SKM-1 treated with dmso at 0.1 percent for 144 hours (cell line): Measurements from ENCODE around the gene PRPF31.
A peak's percentile ranks its signal among the peaks of the same experiment; 100 is the strongest.
"Not testable (repeated sequence)": the region's sequence is repeated elsewhere in the genome, so short reads cannot be mapped to it uniquely, and the experiment has no call there.

Experiments
- DNase-seq: peaks from one replicate; lab custom pipeline; 2025; ENCODE audit not compliant: unreplicated experiment; lab: John Stamatoyannopoulos, UW

PRPF31 gene

DNA sequence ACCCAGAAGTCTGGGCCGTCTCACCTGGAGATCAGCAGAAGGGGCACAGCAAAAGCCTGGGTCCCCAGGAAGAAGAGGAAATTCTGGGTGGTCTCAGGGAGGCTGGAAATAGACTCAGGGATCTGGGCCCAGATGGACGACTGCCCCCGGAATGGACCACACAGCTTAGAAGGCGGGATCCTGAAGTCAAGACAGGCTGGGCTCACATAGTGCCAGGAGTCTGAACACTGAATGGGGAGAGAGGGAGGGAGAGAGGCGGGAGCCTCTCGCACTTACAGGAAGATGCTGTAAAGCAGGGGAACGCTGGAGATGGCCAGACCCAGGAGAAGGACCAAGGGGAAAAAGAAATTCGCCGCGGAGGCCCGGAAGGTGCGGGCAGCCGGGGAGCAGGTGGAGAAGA lies 45.3 kb downstream of the PRPF31 start:
- DNase-seq = no peak

- DNase-seq = peak; percentile 60
Observed at GRCh38 chr19:54162241-54162805, 46.8 kb downstream of the PRPF31 start.

DNA sequence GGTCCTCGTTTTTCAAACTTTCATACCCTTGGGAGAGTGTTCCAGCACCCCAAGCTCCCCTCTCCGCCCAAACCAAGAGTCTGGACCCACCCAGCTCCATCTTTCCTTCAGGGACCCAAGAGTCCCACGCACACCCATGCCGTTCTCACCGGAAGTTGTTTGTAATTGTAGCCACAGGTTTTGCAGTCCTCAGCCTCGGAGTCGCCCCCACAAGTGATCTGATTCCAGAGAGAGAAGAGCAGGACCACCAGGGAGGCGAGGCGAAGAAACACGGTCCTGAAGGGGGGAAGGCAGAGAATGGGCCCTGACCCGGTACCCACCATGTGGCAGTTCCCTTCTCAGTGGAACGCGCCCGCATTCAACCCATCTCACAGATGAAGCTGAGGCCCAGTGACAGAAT lies 47.3 kb downstream of the PRPF31 start:
- DNase-seq = no peak

- DNase-seq = no peak
Observed at GRCh38 chr19:54164369-54165068, 49.0 kb downstream of the PRPF31 start.

DNA sequence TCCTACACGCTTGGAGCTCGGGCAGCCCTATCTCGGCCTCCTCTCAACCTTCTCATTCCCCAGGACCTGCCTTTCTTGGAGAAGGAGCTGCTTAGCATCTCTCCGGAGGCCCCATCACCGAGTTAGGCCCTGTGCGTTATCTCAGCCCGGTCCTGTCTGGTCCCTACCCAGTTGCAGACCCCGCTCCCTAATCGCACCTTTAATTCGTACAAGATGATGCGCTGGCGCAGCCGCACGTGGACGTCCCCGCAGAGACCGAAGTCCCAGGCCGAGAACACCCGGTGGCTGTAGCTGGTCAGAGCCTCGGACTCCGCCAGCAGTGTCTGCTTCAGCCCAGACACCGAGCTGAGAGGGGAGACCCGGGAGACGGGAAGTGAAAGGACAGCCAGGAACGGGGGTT lies 49.7 kb downstream of the PRPF31 start:
- no peak for DNase-seq

DNA sequence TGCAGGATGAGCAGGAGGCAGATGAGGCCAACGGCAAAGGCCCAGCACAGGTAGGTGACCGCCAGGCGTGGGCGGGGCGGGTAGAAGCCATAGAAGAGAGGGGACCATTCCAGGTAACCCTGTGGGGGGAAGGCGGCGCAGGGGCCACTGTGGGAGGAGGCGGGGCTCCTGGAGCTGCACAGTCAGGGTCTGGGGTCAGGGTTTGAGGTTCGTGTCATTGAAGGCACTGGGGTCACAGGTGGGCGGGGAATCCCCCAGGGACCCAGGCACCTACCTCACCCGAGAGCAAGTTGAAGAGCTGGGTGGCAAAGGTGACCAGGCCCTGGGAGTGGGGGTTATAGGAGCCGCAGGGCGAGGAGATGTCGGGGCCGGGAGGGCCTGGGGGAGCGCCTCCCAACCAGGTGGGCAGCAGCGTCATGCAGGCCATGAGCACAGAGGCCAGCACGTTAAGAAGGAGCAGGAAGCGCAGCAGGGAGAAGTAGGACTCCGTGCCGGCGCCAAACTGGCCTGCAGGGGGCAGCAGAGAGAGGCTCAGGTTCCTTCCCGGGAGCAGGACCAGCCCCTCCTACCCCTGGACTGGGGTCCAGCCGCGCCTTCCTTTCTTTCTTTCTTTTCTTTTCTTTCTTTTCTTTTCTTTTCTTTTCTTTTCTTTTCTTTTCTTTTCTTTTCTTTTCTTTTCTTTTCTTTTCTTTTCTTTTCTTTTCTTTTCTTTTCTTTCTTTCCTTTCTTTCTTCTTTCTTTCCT lies 52.8 kb downstream of the PRPF31 start:
- DNase-seq = peak; percentile 50

DNA sequence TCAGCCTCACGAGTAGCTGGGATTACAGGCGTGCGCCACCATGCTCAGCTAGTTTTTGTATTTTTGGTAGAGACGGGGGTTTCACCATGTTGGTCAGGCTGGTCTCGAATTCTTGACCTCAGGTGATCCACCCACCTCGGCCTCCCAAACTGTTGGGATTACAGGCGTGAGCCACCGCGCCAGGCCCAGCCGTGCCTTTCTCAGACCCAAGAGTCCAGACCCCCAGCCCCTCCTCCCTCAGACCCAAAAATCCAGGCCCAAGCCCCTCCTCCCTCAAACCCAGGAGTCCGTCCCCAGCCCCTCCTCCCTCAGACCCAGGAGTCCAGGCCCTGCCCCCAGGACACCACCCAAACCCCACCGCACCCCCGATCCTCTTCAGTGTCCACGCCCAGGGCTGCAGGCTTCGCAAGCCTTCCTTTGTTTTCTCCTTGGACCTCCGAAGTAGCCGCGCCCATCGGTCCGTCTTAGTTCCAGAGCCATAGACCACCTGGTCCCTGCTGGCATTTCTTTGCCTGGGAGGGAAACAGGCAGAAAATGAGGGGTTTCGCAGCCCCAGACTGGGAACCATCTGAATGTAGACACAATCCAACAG lies 53.7 kb downstream of the PRPF31 start:
- no peak for DNase-seq

- not testable (repeated sequence) for DNase-seq
Observed at GRCh38 chr19:54171736-54172431, 56.3 kb downstream of the PRPF31 start.

DNA sequence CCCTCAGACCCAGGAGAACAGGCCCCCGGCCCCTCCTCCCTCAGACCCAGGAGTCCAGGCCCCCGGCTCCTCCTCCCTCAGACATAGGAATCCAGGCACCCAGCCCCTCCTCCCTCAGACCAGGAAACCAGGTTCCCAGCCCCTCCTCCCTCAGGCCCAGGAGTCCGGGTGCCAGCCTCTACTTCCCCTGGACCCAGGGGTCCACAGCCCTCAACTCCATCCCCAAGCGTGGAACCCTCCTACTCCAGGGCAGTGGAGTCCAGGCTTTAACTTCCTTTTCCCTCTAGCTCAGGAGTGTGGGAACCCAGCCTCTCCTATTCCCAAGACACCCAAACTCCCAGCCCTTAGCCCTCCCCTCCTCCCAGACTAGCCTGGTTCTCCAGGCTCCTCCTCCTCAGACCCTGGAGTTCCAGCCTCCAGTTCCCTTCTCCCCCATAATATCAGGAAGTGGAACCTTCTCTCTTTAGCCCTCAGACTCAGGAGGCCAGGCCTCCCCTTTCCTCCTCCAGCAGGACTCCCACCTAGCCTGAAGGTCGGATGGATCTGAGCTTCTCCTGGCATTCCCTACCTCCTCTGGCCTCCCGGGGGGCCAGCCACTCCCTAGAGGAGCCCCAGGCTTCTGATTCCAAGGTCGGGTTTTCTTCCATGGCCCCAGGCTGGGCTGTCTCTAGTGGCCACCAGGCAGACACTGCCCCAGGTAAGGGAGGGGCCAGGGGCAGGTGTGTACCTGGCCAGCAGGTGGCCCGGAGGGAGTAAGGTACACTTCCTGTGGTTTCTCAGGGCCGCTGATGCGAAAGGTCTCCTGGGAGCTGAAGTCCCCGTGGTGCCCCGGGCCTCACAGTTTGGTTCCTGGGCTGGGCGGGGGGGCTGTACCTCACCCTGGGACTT lies 57.2 kb downstream of the PRPF31 start, which contains the start of gene TMC4:
Gene TMC4 (minus strand): TSS at position 690 of the 888 bp plus-strand sequence. CDS start 43 bp downstream, at position 647.
- DNase-seq = no peak

DNA sequence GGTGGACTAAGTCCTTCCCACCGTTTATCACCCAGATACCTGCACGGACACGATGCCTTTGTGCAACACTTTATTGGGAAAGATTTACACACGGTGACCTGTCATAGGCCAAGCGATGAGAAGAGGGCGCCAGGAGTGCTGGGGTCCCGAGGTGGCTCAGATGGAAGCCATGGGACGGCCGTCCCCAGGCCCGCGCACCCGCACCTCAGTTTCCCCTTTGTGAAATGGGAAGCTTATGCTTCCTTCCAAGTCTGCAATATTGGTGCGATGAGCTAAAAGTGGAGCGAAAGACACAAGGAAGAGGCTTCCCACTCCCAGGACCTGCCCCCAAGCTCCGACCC lies 57.8 kb downstream of the PRPF31 start:
- DNase-seq = no peak

DNA sequence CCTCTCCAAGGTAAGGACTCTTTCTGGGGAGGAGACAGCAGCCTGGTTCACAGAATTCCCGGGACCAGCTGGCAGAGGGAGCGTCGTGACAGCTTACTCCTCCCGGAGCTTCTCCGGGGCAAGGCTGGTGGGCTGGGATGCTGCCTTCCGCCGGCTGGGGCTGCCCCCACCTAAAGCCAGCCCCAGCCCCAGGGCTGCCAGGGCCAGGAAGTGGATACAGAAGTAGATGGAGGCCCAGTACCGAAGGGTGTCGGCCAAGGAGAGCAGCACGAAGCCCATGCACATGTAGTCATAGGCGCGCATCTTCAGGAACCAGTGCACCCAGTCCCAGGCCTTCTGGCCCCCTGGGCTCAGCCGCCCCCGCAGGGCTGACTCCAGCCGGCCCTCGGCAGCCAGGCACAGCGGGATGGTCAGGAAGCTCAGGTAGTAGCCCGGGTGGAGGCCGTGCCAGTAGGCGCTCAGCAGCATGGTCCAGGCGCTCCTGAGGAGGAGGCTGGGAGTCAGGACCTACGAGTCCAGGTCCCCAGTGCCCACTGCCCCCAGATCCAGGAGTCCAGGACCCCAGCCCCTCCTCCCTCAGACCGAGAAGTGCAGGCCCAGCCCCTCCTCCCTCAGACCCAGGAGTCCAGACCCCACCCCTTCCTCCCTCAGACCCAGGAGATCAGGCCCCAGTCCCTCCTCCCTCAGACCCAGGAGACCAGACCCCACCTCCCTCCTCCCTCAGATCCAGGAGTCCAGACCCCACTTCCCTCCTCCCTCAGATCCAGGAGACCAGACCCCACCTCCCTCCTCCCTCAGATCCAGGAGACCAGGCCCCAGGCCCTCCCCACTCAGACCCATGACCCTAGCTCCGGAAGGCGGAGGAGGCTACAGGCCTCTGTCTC lies 58.6 kb downstream of the PRPF31 start:
- no peak for DNase-seq

- DNase-seq = no peak
Observed at GRCh38 chr19:54178581-54179261, 63.2 kb downstream of the PRPF31 start.

GRCh38 chr19:54179262-54179852 lies 63.8 kb downstream of the PRPF31 start:
- DNase-seq = no peak

- no peak for DNase-seq
Observed at GRCh38 chr19:54179921-54180461, 64.4 kb downstream of the PRPF31 start.

- DNase-seq = no peak
Observed at GRCh38 chr19:54180691-54181091, 65.1 kb downstream of the PRPF31 start.
